ENCODE measurements around the gene CPXM1. TPM values are rescaled to one million over a fixed set of nuclear protein-coding genes. Genes with fewer than 3 reads are reported as not detected.

The CPXM1 gene
- total and polyA plus RNA-seq, 10 of the 15 experiments (the other 5 are each of a cell fraction or from before 2014, with no cell fraction given) = 0.22 to 3.9 (median 0.63) TPM; not detected in 2

GRCh38 chr20:2751878-2752566, 48.4 kb downstream of the CPXM1 start:
- no TSS peak for BruUV-seq (replicated peaks)
- in situ Hi-C loops (cut with MboI) (no loop called here), intact Hi-C loops (cut with micrococcal nuclease; ENCODE audit: unreplicated experiment) (loop anchor here (5.0 kb wide), 1 partner anchor 250 kb away; no protein-coding TSS in a partner anchor)
- Histone ChIP-seq H4K20me1 (ENCODE audit: control insufficient read depth, insufficient read depth) (no peaks in the 10 kb centered on the region), H3K79me2 (ENCODE audit: control insufficient read depth, insufficient read depth, low read length) (no peaks in the 10 kb centered on the region), H3K9me3 (replicated peaks; ENCODE audit: control insufficient read depth, insufficient read depth, low read length) (no peaks in the 10 kb centered on the region; the same call in 2 of the 3 replicates), H2AFZ (ENCODE audit: control insufficient read depth, low read depth, low read length) (peak overlapping the region; percentile 7; the same call in 1 of the 2 replicates), H3K27me3 (replicated peaks in 1 of 2; ENCODE audit: control insufficient read depth in 2 of 2, insufficient read depth in 2 of 2, low read length in 1 of 2) (peaks cover 9 to 12% of the 10 kb centered on the region in 2 experiments), H3K36me3 (ENCODE audit: control insufficient read depth in 2 of 2, insufficient read depth in 2 of 2, low read length in 1 of 2) (no peaks in the 10 kb centered on the region), H3K9ac (ENCODE audit: control insufficient read depth, insufficient read depth, low read length) (no peak overlapping the region), H3K4me3 (peak overlapping the region; percentile 41; the same call in 1 of the 2 replicates), H3K4me2 (ENCODE audit: control insufficient read depth, insufficient read depth) (peak overlapping the region; percentile 85), H3K27ac (ENCODE audit: control insufficient read depth, insufficient read depth) (no peak overlapping the region), H3K4me1 (ENCODE audit: control insufficient read depth, insufficient read depth, low read length) (peaks cover 6% of the 10 kb centered on the region)
- FAIRE-seq (no peak), ATAC-seq (peak; percentile 40), DNase-seq (ENCODE audit: low read depth, low spot score) (no peak)
- ChIA-PET RAD21 (ENCODE audit: unreplicated experiment) (no interaction called here), CTCF (interaction anchor here (1.1 to 2.3 kb wide), 2 partner anchors 9 to 10 kb away, joined by 3 to 8 read pairs; no protein-coding TSS in a partner anchor), SMC1A (ENCODE audit: uncharacterized antibody, unreplicated experiment) (no interaction called here), POLR2A (no interaction called here)
- 6% methylated on average over 51 of the region's 93 CpGs for WGBS (ENCODE audit: insufficient coverage, insufficient replicate concordance, low lambda C conversion rate, missing lambda C conversion rate)
- TF ChIP-seq ZZZ3 (IDR thresholded peaks at IDR 0.05; ENCODE audit: control insufficient read depth, insufficient read length, low read depth) (no peak), IKZF1 (conservative IDR thresholded peaks at IDR 0.05) (peak; percentile 37)

- no peak; the same call in 2 of the 3 replicates for ATAC-seq
- intact Hi-C loops (cut with micrococcal nuclease; ENCODE audit: unreplicated experiment) = loop anchor here (5.0 kb wide), 1 partner anchor 251 kb away; no protein-coding TSS in a partner anchor
Observed at GRCh38 chr20:2751347-2751877, 49.0 kb downstream of the CPXM1 start.

More at GRCh38 chr20:2751347-2751877, 49.0 kb downstream of the CPXM1 start:
- SMC1A ChIA-PET (ENCODE audit: uncharacterized antibody, unreplicated experiment) = no interaction called here
- CTCF ChIA-PET = interaction anchor here (2.3 kb wide), 1 partner anchor 11 kb away, joined by 8 read pairs; no protein-coding TSS in a partner anchor
- RAD21 ChIA-PET (ENCODE audit: unreplicated experiment) = no interaction called here
- BruUV-seq (replicated peaks) = no TSS peak
- 26% methylated on average over 20 of the region's 26 CpGs for WGBS (ENCODE audit: insufficient coverage, insufficient replicate concordance, low lambda C conversion rate, missing lambda C conversion rate)
- H3K79me2 ChIP-seq (ENCODE audit: control insufficient read depth, insufficient read depth, low read length) = no peaks in the 10 kb centered on the region
- POLR2A ChIA-PET = no interaction called here
- in situ Hi-C loops (cut with MboI) = no loop called here
- H3K9ac ChIP-seq (ENCODE audit: control insufficient read depth, insufficient read depth, low read length) = no peak overlapping the region
- H3K4me3 ChIP-seq = no peak overlapping the region
- H3K9me3 ChIP-seq (replicated peaks; ENCODE audit: control insufficient read depth, insufficient read depth, low read length) = no peaks in the 10 kb centered on the region; the same call in 2 of the 3 replicates
- TF ChIP-seq HSF1 (IDR thresholded peaks at IDR 0.05; ENCODE audit: low read depth, low read length) (no peak), SUZ12 (IDR thresholded peaks at IDR 0.05; ENCODE audit: unreplicated experiment) (peak; percentile 50)
- FAIRE-seq = no peak
- H2AFZ ChIP-seq (ENCODE audit: control insufficient read depth, low read depth, low read length) = no peak overlapping the region
- H3K27ac ChIP-seq (ENCODE audit: control insufficient read depth, insufficient read depth) = no peak overlapping the region
- DNase-seq (ENCODE audit: low read depth, low spot score) = no peak
- no peaks in the 10 kb centered on the region for H3K36me3 ChIP-seq (ENCODE audit: control insufficient read depth in 2 of 2, insufficient read depth in 2 of 2, low read length in 1 of 2)
- H3K4me2 ChIP-seq (ENCODE audit: control insufficient read depth, insufficient read depth) = no peak overlapping the region; the same call in 1 of the 2 replicates
- peaks cover 9 to 12% of the 10 kb centered on the region in 2 experiments for H3K27me3 ChIP-seq (replicated peaks in 1 of 2; ENCODE audit: control insufficient read depth in 2 of 2, insufficient read depth in 2 of 2, low read length in 1 of 2)
- H3K4me1 ChIP-seq (ENCODE audit: control insufficient read depth, insufficient read depth, low read length) = peaks cover 6% of the 10 kb centered on the region
- H4K20me1 ChIP-seq (ENCODE audit: control insufficient read depth, insufficient read depth) = no peaks in the 10 kb centered on the region
